ENCODE results near the gene ELN.

Gene ELN

GRCh38 chr7:74093671-74094223 lies 65.8 kb downstream of the ELN start:
- no peak for DNase-seq (ENCODE audit: low read depth)

GRCh38 chr7:74094224-74095101 lies 66.5 kb downstream of the ELN start:
- DNase-seq (ENCODE audit: low read depth): peak; percentile 92

GRCh38 chr7:74095135-74095534 lies 67.2 kb downstream of the ELN start:
- DNase-seq (ENCODE audit: low read depth): no peak

GRCh38 chr7:74097937-74098614 lies 70.1 kb downstream of the ELN start:
- DNase-seq (ENCODE audit: low read depth): peak; percentile 94

GRCh38 chr7:74099031-74099430 lies 71.1 kb downstream of the ELN start:
- no peak for DNase-seq (ENCODE audit: low read depth)

GRCh38 chr7:74101061-74101681 lies 73.2 kb downstream of the ELN start:
- DNase-seq (ENCODE audit: low read depth): no peak

GRCh38 chr7:74103219-74103772 lies 75.3 kb downstream of the ELN start:
- no peak for DNase-seq (ENCODE audit: low read depth)

- no peak for DNase-seq (ENCODE audit: low read depth)
Observed at GRCh38 chr7:74104702-74105101, 76.7 kb downstream of the ELN start.

GRCh38 chr7:74105992-74106391 lies 78.0 kb downstream of the ELN start:
- no peak for DNase-seq (ENCODE audit: low read depth)

GRCh38 chr7:74106846-74107245 lies 78.9 kb downstream of the ELN start:
- no peak for DNase-seq (ENCODE audit: low read depth)

GRCh38 chr7:74115326-74115725 lies 87.4 kb downstream of the ELN start:
- DNase-seq (ENCODE audit: low read depth): no peak

- DNase-seq (ENCODE audit: low read depth): no peak
Observed at GRCh38 chr7:74116356-74116755, 88.4 kb downstream of the ELN start.

All from stromal cell of bone marrow (primary cell).